HG03457 (cell line): ENCODE measurements around the gene MINDY2.
A peak's percentile ranks its signal among the peaks of the same experiment; 100 is the strongest.

Source experiments
- ATAC-seq: cut with Tn5 transposase; IDR thresholded peaks from one replicate; pipeline ENCODE4 v1.9.1; 2021; ENCODE audit warnings: moderate number of reproducible peaks; ENCODE audit not compliant: unreplicated experiment

MINDY2 gene, protein sequence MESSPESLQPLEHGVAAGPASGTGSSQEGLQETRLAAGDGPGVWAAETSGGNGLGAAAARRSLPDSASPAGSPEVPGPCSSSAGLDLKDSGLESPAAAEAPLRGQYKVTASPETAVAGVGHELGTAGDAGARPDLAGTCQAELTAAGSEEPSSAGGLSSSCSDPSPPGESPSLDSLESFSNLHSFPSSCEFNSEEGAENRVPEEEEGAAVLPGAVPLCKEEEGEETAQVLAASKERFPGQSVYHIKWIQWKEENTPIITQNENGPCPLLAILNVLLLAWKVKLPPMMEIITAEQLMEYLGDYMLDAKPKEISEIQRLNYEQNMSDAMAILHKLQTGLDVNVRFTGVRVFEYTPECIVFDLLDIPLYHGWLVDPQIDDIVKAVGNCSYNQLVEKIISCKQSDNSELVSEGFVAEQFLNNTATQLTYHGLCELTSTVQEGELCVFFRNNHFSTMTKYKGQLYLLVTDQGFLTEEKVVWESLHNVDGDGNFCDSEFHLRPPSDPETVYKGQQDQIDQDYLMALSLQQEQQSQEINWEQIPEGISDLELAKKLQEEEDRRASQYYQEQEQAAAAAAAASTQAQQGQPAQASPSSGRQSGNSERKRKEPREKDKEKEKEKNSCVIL

GRCh38 chr15:58770857-58771620, at the start of gene MINDY2:
Gene MINDY2, plus strand, starts transcription at chr15:58771302. Its CDS starts 94 bp downstream, at chr15:58771396.
- ATAC-seq: peak; percentile 89

- ATAC-seq: peak; percentile 76
Observed at GRCh38 chr15:58724466-58724865, 46.6 kb upstream of the MINDY2 start.

- no peak for ATAC-seq
Observed at GRCh38 chr15:58726867-58727266, 44.2 kb upstream of the MINDY2 start.

- ATAC-seq: no peak
Observed at GRCh38 chr15:58731756-58732535, 39.2 kb upstream of the MINDY2 start.

GRCh38 chr15:58732625-58733363, 38.3 kb upstream of the MINDY2 start:
- ATAC-seq: no peak

DNA sequence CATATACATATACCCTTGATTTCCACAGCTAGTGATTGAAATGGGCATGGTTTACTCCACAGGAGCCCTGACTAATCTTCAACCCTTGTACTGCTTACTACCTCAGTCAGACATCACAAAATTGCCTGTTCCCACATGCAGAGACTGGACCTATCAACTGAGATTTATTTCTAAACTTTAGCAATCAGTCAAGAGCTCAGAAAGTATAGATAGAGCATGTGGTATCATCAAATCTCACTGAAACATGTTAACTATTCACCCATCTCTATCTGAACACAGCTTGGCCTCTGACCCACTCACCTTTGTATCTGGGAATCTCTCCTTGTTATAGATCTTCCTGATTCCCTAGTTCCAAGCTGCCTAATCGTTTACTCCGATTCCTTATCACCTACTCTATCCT, 36.2 kb upstream of the MINDY2 start:
- no peak for ATAC-seq

DNA sequence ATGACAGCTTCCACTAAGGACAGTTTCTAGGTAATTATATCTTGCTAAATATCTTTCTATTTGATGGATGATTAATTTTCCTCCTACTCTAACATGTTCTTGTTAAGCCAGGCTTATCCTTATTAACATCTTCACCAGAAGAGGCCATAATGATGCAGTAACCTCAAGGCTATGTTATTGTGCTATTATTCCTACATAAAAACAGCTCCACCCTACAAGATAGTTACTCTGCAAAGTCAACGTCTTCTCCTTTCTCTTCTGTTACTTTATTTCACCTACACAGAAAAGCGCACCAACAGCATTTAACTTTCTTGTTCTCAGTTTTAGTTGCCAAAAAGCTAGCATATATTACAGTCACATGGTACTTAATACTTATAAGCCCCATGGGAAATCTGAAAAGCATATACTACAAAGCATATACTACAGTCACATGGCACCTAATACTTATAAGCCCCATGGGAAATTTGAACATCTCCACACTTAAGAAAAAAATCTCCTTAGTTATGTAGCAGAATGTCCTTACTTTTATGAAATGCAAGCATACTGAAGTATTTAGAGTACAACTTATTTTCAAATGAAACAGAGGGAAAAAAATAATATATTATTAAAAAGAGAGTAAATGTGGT, 35.0 kb upstream of the MINDY2 start:
- no peak for ATAC-seq

GRCh38 chr15:58737298-58737697, 33.8 kb upstream of the MINDY2 start:
- no peak for ATAC-seq

DNA sequence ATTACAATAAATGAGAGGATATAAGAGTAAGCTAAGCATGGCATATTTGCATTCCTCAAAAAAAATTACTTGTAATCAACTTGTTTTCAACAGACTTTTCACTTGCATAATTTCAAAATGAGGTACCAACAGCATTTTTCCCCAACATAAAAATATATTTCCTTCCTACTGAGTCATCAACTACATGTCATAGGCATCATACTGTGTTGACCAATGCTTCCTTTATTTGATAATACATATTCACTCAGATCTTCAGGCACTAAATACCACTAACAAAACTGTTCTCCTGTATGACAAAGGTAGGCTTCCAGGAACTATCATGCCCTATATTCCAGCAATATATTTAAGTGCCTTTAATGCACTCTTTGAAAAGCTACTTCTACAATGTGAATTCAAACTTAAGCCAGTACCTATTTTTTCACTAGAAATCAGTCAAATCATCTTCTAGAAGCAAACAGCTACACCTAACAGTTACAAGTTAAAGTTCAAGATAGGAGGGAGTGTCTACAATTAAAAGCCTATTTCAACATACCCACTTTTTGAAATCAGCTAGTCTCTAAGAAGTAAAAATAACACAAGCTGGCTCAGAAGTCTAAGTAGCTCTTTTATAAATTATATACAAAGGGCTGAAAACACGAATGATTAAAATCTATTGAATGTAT, 32.9 kb upstream of the MINDY2 start:
- no peak for ATAC-seq

- ATAC-seq: no peak
Observed at GRCh38 chr15:58740436-58740835, 30.7 kb upstream of the MINDY2 start.

DNA sequence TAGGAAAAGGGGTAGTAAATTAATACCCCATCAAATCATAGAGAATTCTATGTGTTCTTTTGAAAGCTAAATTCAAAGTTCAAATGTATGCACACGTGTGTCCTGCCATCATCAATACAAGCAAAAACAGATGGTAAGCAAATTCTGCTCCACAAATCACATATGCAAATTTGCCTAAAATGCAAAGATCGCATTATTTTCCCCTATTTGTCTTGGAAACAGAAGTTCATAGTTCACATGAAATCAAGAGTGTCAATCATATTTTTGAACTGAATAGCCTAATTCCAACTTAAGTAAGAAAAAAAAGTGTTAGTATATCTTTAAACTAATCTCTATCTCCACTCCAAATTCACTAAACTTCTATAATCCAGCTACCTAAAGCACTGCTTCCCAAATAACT, 30.1 kb upstream of the MINDY2 start:
- no peak for ATAC-seq

DNA sequence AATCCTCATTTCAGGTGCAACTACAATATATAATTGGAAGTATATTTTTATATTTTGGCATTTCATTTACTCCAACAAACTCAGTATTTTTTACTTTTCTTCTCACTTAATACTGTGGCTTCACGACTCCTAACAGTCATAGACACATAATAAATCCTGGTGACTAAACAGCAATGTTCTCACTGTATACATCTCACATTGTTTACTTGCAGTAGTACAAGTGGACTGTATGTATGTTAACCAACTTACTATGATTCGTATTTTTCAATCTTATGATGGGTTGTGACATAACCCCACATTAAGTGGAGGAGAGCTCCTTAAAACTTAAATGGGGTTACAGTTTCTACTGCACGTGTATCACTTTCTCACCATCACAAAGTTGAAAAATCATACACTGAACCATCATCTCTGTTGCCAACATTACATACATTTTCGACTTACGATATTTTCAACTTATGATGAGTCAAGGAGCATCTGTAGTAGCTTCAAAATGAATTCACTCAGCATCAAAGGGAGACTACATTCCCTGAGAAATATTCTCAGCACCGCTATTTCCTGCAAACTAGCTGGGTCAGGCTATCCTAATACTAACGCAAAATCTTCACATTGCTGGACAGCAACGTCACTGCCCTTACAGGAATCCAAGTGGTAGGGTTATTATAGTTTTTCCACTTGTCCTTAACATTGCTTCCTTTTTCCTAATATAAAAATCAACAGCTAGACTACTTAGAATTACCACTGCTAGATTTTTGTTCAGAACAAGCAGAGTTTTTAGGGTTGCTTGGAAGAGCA, 28.9 kb upstream of the MINDY2 start:
- no peak for ATAC-seq

DNA sequence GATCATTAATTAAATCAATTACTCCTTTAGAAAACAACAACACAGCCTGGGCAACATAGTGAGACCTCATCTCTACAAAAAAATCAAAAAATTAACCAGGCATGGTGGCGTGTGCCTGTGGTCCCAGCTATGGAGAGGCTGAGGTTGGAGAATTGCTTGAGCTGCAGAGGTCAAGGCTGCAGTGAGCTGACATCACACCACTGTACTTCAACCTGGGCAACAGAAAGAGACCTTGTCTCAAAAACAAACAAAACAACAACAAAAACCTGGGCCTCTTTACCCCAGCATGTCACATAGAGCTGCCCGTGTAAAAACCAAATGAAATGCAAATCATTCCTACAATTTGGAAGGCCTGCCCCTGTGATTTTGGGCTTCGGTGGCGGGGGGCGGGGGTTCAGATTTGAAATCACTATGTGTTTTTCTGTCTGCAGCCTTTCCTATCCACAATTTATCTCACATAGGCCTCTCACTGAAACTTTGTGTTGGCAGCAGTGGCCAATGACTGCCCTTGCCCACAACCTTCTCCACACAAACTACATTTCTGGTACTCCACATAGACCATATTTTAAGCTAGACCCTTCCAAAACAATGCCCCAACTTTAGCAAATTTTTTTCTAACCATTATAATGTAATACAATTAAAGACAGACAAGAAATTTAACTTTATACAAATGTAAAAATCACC, 28.1 kb upstream of the MINDY2 start:
- no peak for ATAC-seq

- no peak for ATAC-seq
Observed at GRCh38 chr15:58746174-58746573, 24.9 kb upstream of the MINDY2 start.

GRCh38 chr15:58748040-58748851, 22.9 kb upstream of the MINDY2 start:
- no peak for ATAC-seq

GRCh38 chr15:58748852-58749531, 22.1 kb upstream of the MINDY2 start:
- ATAC-seq: peak; percentile 23
